Breast epithelium (tissue), 4 donors: Measurements from ENCODE around the gene ROBO2. TPM values are rescaled to one million over a fixed set of nuclear protein-coding genes. Genes with fewer than 3 reads are reported as not detected.

Experiments
- DNase-seq, 2 donors: peaks; one replicate each; pipeline ENCODE4 v3.0.0-alpha.2; 2019; ENCODE audit warnings: low spot score in 2 of 2
- H3K27ac ChIP-seq, 2 donors: fragments of 200-600 bp; sonication (generic) in 1 of 2; one replicate each; pipeline ENCODE4 v1.5.1; 2016 to 2019; ENCODE audit warnings: mild to moderate bottlenecking in 1 of 2
- H3K27me3 ChIP-seq, 2 donors: fragments of 200-600 bp; sonication (generic) in 1 of 2; one replicate each; pipeline versions ENCODE4 v1.5.1 to v1.6.0; 2017 to 2019; ENCODE audit warnings: control low read depth in 1 of 2, mild to moderate bottlenecking in 1 of 2
- H3K36me3 ChIP-seq: fragments of 200-600 bp; one replicate; pipeline ENCODE4 v1.5.1; 2019
- H3K4me1 ChIP-seq, 2 donors: fragments of 200-600 bp; sonication (generic); one replicate each; pipeline ENCODE4 v1.5.1; 2016 to 2019; ENCODE audit warnings: control low read depth in 1 of 2
- H3K4me3 ChIP-seq, 3 donors: fragments of 200-600 bp; sonication (generic); 1 replicate in 2 of 3; 2 replicates in 1 of 3; pipeline ENCODE4 v1.5.1; 2016 to 2019; ENCODE audit warnings: mild to moderate bottlenecking in 3 of 3, moderate library complexity in 2 of 3
- H3K9me3 ChIP-seq, 2 donors: fragments of 200-600 bp; sonication (generic) in 1 of 2; one replicate each; pipeline ENCODE4 v1.5.1; 2016 to 2019; ENCODE audit warnings: control low read depth in 1 of 2
- CTCF ChIP-seq, 3 donors: fragments of 450-650 bp; IDR thresholded peaks; one replicate each; pipeline ENCODE4 v1.5.1; 2016 to 2017; ENCODE audit warnings: antibody characterized with exemption in 3 of 3, mild to moderate bottlenecking in 3 of 3, moderate library complexity in 3 of 3
- POLR2A ChIP-seq: fragments of 450-650 bp; IDR thresholded peaks from one replicate; pipeline ENCODE4 v1.6.1; 2016; ENCODE audit warnings: antibody characterized with exemption, mild to moderate bottlenecking, moderate library complexity
- POLR2AphosphoS5 ChIP-seq, 3 donors: sonication (generic); formaldehyde crosslinking; IDR thresholded peaks; one replicate each; pipeline ENCODE4 v1.6.1; 2017; ENCODE audit warnings: antibody characterized with exemption in 3 of 3
- intact Hi-C: fragments of 100-400 bp; cut with DNase I; formaldehyde crosslinking; loops from one replicate; pipeline ENCODE4 v1.15.1; 2023; ENCODE audit warnings: low total_unique reads
- total RNA-seq, 3 donors: library from RNA; depleted of rRNA; stranded (reverse); fragments of >200 nt; gene quantifications; one replicate each; pipeline ENCODE4 v1.1.0, GENCODE V29; 2016

The ROBO2 gene
- total RNA-seq, 3 donors from 2014 or later, result 0.98 to 1.4 (median 1.3) TPM

- H3K27ac ChIP-seq, result no peak overlapping the region
- no peaks in the 10 kb centered on the region for H3K27me3 ChIP-seq
- no peaks in the 10 kb centered on the region for H3K36me3 ChIP-seq
- intact Hi-C loops, result no loop called here
- no peak for DNase-seq
- TF ChIP-seq CTCF (IDR thresholded peaks at IDR 0.05) (no peak), POLR2AphosphoS5 (IDR thresholded peaks at IDR 0.05) (no peak), POLR2A (no peak)
- H3K9me3 ChIP-seq, result no peaks in the 10 kb centered on the region
- H3K4me3 ChIP-seq, result no peak overlapping the region
- H3K4me1 ChIP-seq, result no peaks in the 10 kb centered on the region
These were observed 560.0 kb downstream of the ROBO2 start for GRCh38 chr3:77599948-77600347.

- DNase-seq, result no peak
- Histone ChIP-seq H3K4me1 (no peaks in the 10 kb centered on the region), H3K36me3 (no peaks in the 10 kb centered on the region), H3K27ac (no peak overlapping the region), H3K9me3 (no peaks in the 10 kb centered on the region), H3K27me3 (no peaks in the 10 kb centered on the region), H3K4me3 (no peak overlapping the region)
- intact Hi-C loops, result no loop called here
- TF ChIP-seq POLR2A, result no peak
- TF ChIP-seq POLR2AphosphoS5 (IDR thresholded peaks at IDR 0.05), result no peak
- TF ChIP-seq CTCF (IDR thresholded peaks at IDR 0.05), result no peak
These were observed 562.0 kb downstream of the ROBO2 start for GRCh38 chr3:77601823-77602415.

GRCh38 chr3:77602722-77603121, 562.8 kb downstream of the ROBO2 start:
- Histone ChIP-seq H3K4me3 (no peak overlapping the region), H3K27ac (no peak overlapping the region), H3K36me3 (no peaks in the 10 kb centered on the region), H3K9me3 (no peaks in the 10 kb centered on the region), H3K4me1 (no peaks in the 10 kb centered on the region), H3K27me3 (no peaks in the 10 kb centered on the region)
- intact Hi-C loops, result no loop called here
- no peak for TF ChIP-seq CTCF (IDR thresholded peaks at IDR 0.05)
- TF ChIP-seq POLR2A, result no peak
- no peak for TF ChIP-seq POLR2AphosphoS5 (IDR thresholded peaks at IDR 0.05)
- no peak for DNase-seq

- H3K9me3 ChIP-seq, result no peaks in the 10 kb centered on the region
- H3K27me3 ChIP-seq, result no peaks in the 10 kb centered on the region
- no peaks in the 10 kb centered on the region for H3K36me3 ChIP-seq
- H3K27ac ChIP-seq, result no peak overlapping the region
- intact Hi-C loops, result no loop called here
- no peaks in the 10 kb centered on the region for H3K4me1 ChIP-seq
- TF ChIP-seq CTCF (IDR thresholded peaks at IDR 0.05), result no peak
- no peak for DNase-seq
- no peak overlapping the region for H3K4me3 ChIP-seq
These were observed 565.4 kb downstream of the ROBO2 start for GRCh38 chr3:77605308-77605707.

GRCh38 chr3:77605865-77606264, 566.0 kb downstream of the ROBO2 start:
- TF ChIP-seq CTCF (IDR thresholded peaks at IDR 0.05) (no peak), POLR2AphosphoS5 (IDR thresholded peaks at IDR 0.05) (no peak), POLR2A (no peak)
- Histone ChIP-seq H3K4me3 (no peak overlapping the region), H3K27me3 (no peaks in the 10 kb centered on the region), H3K9me3 (no peaks in the 10 kb centered on the region), H3K36me3 (no peaks in the 10 kb centered on the region), H3K27ac (no peak overlapping the region), H3K4me1 (no peaks in the 10 kb centered on the region)
- no peak for DNase-seq
- intact Hi-C loops, result no loop called here
